ENCODE results near the gene EFCAB10.

DNA sequence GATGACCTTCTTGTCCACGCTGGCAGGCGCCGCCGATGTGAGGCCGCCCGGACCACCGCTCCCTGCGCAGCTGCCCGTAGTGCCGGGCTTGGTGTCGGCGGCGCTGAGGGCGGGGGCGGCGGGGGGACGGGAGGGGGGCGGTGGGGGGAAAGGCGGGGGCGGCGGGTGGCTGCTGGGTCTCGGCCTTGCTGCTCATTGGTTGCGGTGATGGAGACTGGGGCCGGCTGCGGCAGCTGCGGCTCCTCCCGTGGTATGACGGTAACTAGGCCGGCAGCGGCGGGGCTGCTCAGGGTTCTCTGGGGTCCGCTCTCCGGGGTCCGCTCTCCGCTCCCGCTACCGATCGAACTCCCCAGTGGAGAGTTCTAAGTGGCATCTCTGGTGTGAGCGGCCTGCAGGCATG lies 1.8 kb upstream of the EFCAB10 start:
- TF ChIP-seq, protein P1, sequence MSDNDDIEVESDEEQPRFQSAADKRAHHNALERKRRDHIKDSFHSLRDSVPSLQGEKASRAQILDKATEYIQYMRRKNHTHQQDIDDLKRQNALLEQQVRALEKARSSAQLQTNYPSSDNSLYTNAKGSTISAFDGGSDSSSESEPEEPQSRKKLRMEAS (IDR thresholded peaks at IDR 0.05; ENCODE audit: low read depth) = no peak
- TF ChIP-seq, protein P2, sequence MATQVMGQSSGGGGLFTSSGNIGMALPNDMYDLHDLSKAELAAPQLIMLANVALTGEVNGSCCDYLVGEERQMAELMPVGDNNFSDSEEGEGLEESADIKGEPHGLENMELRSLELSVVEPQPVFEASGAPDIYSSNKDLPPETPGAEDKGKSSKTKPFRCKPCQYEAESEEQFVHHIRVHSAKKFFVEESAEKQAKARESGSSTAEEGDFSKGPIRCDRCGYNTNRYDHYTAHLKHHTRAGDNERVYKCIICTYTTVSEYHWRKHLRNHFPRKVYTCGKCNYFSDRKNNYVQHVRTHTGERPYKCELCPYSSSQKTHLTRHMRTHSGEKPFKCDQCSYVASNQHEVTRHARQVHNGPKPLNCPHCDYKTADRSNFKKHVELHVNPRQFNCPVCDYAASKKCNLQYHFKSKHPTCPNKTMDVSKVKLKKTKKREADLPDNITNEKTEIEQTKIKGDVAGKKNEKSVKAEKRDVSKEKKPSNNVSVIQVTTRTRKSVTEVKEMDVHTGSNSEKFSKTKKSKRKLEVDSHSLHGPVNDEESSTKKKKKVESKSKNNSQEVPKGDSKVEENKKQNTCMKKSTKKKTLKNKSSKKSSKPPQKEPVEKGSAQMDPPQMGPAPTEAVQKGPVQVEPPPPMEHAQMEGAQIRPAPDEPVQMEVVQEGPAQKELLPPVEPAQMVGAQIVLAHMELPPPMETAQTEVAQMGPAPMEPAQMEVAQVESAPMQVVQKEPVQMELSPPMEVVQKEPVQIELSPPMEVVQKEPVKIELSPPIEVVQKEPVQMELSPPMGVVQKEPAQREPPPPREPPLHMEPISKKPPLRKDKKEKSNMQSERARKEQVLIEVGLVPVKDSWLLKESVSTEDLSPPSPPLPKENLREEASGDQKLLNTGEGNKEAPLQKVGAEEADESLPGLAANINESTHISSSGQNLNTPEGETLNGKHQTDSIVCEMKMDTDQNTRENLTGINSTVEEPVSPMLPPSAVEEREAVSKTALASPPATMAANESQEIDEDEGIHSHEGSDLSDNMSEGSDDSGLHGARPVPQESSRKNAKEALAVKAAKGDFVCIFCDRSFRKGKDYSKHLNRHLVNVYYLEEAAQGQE (IDR thresholded peaks at IDR 0.05; ENCODE audit: low read depth, low read length) = no peak
- TF ChIP-seq, protein P3, sequence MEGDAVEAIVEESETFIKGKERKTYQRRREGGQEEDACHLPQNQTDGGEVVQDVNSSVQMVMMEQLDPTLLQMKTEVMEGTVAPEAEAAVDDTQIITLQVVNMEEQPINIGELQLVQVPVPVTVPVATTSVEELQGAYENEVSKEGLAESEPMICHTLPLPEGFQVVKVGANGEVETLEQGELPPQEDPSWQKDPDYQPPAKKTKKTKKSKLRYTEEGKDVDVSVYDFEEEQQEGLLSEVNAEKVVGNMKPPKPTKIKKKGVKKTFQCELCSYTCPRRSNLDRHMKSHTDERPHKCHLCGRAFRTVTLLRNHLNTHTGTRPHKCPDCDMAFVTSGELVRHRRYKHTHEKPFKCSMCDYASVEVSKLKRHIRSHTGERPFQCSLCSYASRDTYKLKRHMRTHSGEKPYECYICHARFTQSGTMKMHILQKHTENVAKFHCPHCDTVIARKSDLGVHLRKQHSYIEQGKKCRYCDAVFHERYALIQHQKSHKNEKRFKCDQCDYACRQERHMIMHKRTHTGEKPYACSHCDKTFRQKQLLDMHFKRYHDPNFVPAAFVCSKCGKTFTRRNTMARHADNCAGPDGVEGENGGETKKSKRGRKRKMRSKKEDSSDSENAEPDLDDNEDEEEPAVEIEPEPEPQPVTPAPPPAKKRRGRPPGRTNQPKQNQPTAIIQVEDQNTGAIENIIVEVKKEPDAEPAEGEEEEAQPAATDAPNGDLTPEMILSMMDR (IDR thresholded peaks at IDR 0.05) = no peak
- TF ChIP-seq SIN3A (IDR thresholded peaks at IDR 0.05; ENCODE audit: borderline replicate concordance, low read depth, low read length) = no peak
- TF ChIP-seq CHD2 (IDR thresholded peaks at IDR 0.05; ENCODE audit: low read length, partially characterized antibody) = no peak
- TF ChIP-seq GABPA (IDR thresholded peaks at IDR 0.05; ENCODE audit: low read depth) = no peak
- TF ChIP-seq JUND (IDR thresholded peaks at IDR 0.05) = no peak
- no peak for TF ChIP-seq RAD21 (IDR thresholded peaks at IDR 0.05; ENCODE audit: low read length)
- TF ChIP-seq EZH2phosphoT487 (IDR thresholded peaks at IDR 0.05; ENCODE audit: borderline replicate concordance, low read depth) = no peak

Data from SK-N-SH (cell line).